NT2/D1 (cell line): ENCODE results near the gene DUSP16.

Experiments used
- DNase-seq: peaks from one replicate; pipeline ENCODE4 v3.0.0-alpha.2; 2011; ENCODE audit warnings: low read depth, low spot score
- H3K27me3 ChIP-seq: 2 replicates; pipeline ENCODE4 v1.6.0; 2011; ENCODE audit warnings: mild to moderate bottlenecking; ENCODE audit not compliant: insufficient read length, insufficient read depth
- H3K36me3 ChIP-seq: 2 replicates; pipeline ENCODE4 v1.6.1; 2011; ENCODE audit warnings: mild to moderate bottlenecking, low read length, mixed read lengths; ENCODE audit not compliant: insufficient read depth, insufficient read length
- H3K4me1 ChIP-seq: 2 replicates; pipeline ENCODE4 v1.5.1; 2011; ENCODE audit not compliant: insufficient read depth, insufficient read length
- H3K4me3 ChIP-seq: 2 replicates; pipeline ENCODE4 v1.5.1; 2011; ENCODE audit warnings: low read depth; ENCODE audit not compliant: insufficient read length
- H3K9ac ChIP-seq: 2 replicates; pipeline ENCODE4 v1.6.0; 2011; ENCODE audit warnings: low read depth; ENCODE audit not compliant: insufficient read length
- H3K9me3 ChIP-seq: 2 replicates; pipeline ENCODE4 v1.5.1; 2011; ENCODE audit warnings: mild to moderate bottlenecking, low read length; ENCODE audit not compliant: insufficient read depth
- SUZ12 ChIP-seq: IDR thresholded peaks from 2 replicates; pipeline ENCODE4 v1.6.1; 2011; ENCODE audit not compliant: insufficient read length, insufficient read depth; ENCODE audit errors: extremely low read depth
- YY1 ChIP-seq: IDR thresholded peaks from 2 replicates; pipeline ENCODE4 v1.6.1; 2011; ENCODE audit not compliant: insufficient read length, insufficient read depth
- ZNF274 ChIP-seq: IDR thresholded peaks from 2 replicates; pipeline ENCODE4 v1.6.1; 2011; ENCODE audit warnings: mild to moderate bottlenecking, low read depth, low read length

DUSP16 gene

DNA sequence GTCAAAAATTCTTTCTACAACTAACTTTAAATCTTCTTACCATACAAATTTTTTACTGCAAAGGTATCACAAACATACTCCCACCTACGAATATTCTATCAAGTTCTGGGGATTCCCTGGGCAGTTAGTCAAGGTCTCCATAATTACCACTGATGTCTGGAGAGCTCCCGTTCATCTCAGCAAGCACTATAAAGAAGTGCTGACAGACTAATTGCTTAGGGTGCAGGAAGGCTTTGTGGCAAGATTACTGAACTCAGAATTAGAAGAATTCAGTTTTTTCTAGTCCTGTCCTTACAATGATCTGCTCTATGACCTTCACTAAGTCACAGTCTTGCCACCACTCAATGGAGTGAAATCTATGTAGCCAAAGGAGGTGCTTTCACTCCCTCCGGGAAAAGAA, 61.5 kb downstream of the DUSP16 start:
- Histone ChIP-seq H3K4me3 (no peak overlapping the region), H3K27me3 (no peaks in the 10 kb centered on the region), H3K4me1 (no peaks in the 10 kb centered on the region), H3K36me3 (peaks cover 28% of the 10 kb centered on the region), H3K9me3 (no peaks in the 10 kb centered on the region), H3K9ac (no peak overlapping the region)
- no peak for TF ChIP-seq SUZ12
- TF ChIP-seq ZNF274, result no peak
- TF ChIP-seq YY1, result no peak
- DNase-seq, result no peak

- Histone ChIP-seq H3K36me3 (peaks cover 36% of the 10 kb centered on the region), H3K9me3 (no peaks in the 10 kb centered on the region), H3K9ac (no peak overlapping the region), H3K4me1 (no peaks in the 10 kb centered on the region), H3K27me3 (no peaks in the 10 kb centered on the region), H3K4me3 (no peak overlapping the region)
- no peak for DNase-seq
- TF ChIP-seq YY1 (no peak), ZNF274 (no peak), SUZ12 (no peak)
Measured at GRCh38 chr12:12499909-12500604, 62.6 kb downstream of the DUSP16 start.

DNA sequence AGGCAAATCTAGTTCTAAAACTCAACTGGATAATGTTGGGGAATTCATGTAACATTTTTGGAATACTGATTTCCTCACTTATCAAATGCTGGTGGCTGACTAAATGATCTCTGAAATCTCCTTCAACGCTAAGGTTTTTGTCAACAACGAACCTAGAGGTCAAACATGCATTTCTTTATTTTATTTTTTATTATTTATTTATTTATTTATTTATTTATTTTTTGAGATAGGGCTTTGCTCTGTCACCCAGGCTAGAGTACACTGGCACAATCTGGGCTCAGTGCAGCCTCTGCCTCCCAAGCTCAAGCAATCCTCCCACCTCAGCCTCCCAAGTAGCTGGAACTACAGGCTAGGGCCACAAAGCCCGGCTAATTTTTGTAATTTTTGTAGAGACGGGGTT, 64.5 kb downstream of the DUSP16 start:
- no peaks in the 10 kb centered on the region for H3K4me1 ChIP-seq
- H3K9me3 ChIP-seq, result no peaks in the 10 kb centered on the region
- no peak for DNase-seq
- TF ChIP-seq SUZ12 (no peak), YY1 (no peak), ZNF274 (no peak)
- no peaks in the 10 kb centered on the region for H3K27me3 ChIP-seq
- H3K4me3 ChIP-seq, result no peak overlapping the region
- H3K9ac ChIP-seq, result no peak overlapping the region
- peaks cover 45% of the 10 kb centered on the region for H3K36me3 ChIP-seq

DNA sequence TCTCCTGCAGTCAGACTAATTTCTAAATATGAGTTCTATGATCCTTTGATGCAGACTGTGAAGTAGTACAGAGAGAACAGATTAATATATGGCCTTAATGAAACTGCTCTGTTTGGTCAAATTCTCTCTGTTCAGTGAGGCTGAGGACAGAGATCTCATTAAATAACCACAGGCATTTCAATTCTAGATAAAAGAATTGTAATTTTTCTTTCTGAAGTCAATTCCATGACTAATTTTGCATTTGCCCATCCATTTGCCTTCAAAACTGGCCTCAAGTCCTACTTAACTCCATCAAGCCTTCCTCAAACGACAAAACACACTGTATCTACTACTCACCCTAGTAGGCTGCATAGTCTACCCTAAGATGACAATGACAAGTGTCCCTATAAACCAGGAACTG, 67.1 kb downstream of the DUSP16 start:
- no peak for TF ChIP-seq ZNF274
- peaks cover 48% of the 10 kb centered on the region for H3K36me3 ChIP-seq
- DNase-seq, result no peak
- H3K27me3 ChIP-seq, result no peaks in the 10 kb centered on the region
- H3K9ac ChIP-seq, result no peak overlapping the region
- H3K4me3 ChIP-seq, result no peak overlapping the region
- no peaks in the 10 kb centered on the region for H3K9me3 ChIP-seq
- H3K4me1 ChIP-seq, result no peaks in the 10 kb centered on the region

DNA sequence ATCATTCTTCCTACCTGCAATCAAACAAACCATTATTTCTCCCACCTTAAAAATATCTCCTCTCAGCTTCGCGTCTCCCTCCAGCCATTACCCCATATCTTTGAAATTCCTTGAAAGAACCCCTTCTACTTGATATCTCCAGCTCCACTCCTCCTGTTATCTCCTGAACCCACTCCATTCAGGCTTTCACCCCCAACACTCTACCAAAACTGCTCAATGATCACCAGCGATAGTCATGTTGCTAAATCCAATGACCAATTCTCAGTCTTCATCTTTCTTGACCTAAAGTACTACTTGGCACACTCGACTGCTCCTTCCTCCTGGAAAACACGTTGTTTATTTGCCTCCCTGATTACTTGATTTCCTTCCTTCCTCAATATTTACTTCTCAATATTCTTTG, 70.1 kb downstream of the DUSP16 start:
- H3K4me1 ChIP-seq, result no peaks in the 10 kb centered on the region
- no peak for DNase-seq
- peaks cover 47% of the 10 kb centered on the region for H3K36me3 ChIP-seq
- H3K27me3 ChIP-seq, result no peaks in the 10 kb centered on the region
- no peak for TF ChIP-seq YY1
- no peak for TF ChIP-seq ZNF274
- TF ChIP-seq SUZ12, result no peak
- no peak overlapping the region for H3K9ac ChIP-seq
- H3K9me3 ChIP-seq, result no peaks in the 10 kb centered on the region
- no peak overlapping the region for H3K4me3 ChIP-seq

DNA sequence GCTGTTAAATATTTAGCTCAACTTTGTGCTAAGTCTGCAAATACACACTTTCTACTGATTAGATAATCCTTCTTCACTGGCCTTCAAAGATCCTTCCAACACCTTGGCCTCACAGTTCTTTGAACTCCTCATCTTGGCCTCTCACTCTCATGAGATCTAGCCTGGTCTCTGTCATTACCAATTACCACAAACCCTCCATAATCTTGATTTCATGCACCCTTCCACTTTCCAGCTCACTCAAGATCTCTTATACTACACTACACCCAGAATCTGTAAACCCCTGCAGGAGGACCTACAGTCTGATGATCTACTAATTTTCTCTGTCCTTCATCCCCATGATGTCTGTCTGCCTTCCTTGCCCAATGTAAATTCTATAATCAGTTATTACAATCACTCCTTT, 71.1 kb downstream of the DUSP16 start:
- DNase-seq, result no peak
- Histone ChIP-seq H3K9me3 (no peaks in the 10 kb centered on the region), H3K4me1 (no peaks in the 10 kb centered on the region), H3K9ac (no peak overlapping the region), H3K27me3 (no peaks in the 10 kb centered on the region), H3K36me3 (peaks cover 47% of the 10 kb centered on the region), H3K4me3 (no peak overlapping the region)
- TF ChIP-seq YY1 (no peak), ZNF274 (no peak), SUZ12 (no peak)

DNA sequence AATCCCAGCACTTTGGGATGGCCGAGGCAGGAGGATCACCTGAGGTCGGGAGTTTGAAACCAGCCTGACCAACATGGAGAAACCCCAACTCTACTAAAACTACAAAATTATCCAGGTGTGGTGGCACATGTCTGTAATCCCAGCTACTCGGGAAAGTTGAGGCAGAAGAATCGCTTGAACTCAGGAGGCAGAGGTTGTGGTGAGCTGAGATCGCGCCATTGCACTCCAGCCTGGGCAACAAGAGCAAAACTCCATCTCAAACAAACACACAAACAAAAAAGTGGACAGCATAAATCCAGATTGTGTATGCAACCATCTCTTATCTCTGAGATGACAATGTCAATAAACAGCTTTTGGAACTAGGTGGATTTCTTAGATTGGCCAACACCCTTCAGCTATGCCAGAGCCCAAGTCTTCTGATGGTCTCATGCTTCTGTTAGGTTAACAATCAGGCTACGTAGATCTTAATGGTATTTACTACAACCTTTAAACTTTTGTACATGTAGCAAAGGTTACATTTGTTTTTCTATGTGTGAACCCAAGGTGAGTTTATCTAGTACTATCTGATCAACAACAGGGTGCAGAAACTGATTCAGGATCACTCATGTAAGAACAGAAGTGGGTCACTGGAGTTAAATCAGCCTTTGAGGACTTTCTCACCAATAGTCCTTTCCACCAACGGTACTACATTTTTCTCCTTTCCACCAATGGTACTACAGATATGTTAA, 73.7 kb downstream of the DUSP16 start:
- no peaks in the 10 kb centered on the region for H3K9me3 ChIP-seq
- H3K27me3 ChIP-seq, result no peaks in the 10 kb centered on the region
- H3K9ac ChIP-seq, result no peak overlapping the region
- H3K4me3 ChIP-seq, result no peak overlapping the region
- peaks cover 39% of the 10 kb centered on the region for H3K36me3 ChIP-seq
- TF ChIP-seq YY1 (no peak), SUZ12 (no peak), ZNF274 (no peak)
- no peaks in the 10 kb centered on the region for H3K4me1 ChIP-seq
- no peak for DNase-seq
